Stomach (tissue), 4 donors: Measurements from ENCODE around the gene RBMS1.

ENCODE experiments used
- CTCF ChIP-seq, 7 experiments: fragments of 450-650 bp in 4 of 7; fragments of 200-600 bp in 3 of 7; sonication (generic) in 3 of 7; IDR thresholded peaks; one replicate each; pipeline ENCODE4 v1.5.1; 2016 to 2019; ENCODE audit warnings: antibody characterized with exemption in 7 of 7, control low read depth in 2 of 7, mild to moderate bottlenecking in 1 of 7
- POLR2A ChIP-seq, 4 donors: fragments of 450-650 bp; IDR thresholded peaks; one replicate each; pipeline ENCODE4 v1.6.1; 2016; ENCODE audit warnings: antibody characterized with exemption in 4 of 4, control low read depth in 2 of 4, mild to moderate bottlenecking in 1 of 4, moderate library complexity in 1 of 4
- POLR2AphosphoS5 ChIP-seq, 3 donors: sonication (generic); formaldehyde crosslinking; IDR thresholded peaks; one replicate each; pipeline ENCODE4 v1.6.1; 2016; ENCODE audit warnings: antibody characterized with exemption in 3 of 3

DNA sequence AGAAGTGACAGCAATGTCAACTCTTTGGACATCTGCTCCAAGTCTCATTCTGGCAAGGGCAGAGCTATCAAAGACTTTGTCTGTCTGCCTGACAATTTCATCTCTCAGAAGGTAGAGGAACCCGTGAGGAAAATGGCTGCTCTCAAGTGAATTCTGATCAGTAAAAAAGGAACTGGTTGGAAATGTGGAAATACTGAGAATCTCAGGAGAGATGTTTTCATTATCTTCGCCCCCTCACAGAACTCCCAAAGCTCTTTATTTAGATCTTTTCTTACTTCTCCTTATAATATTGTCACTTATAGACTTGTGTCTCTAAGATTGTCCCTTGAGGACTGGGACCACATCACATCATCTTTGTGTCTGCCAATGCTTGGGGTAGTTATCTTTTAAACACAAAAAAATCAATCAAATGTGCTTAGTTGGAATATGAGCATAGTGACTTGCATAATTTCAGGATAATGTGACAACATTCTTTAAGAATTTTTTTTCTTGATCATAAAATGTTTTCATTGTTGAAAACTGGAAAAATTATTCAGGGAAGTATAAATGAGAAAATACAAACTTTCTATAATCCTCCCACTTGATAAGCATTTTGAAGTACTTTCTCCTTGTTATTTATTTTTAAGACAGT, 225.3 kb downstream of the RBMS1 start:
- no peak for TF ChIP-seq POLR2AphosphoS5 (IDR thresholded peaks at IDR 0.05)
- no peak for TF ChIP-seq POLR2A (IDR thresholded peaks at IDR 0.05)
- no peak for TF ChIP-seq CTCF (IDR thresholded peaks at IDR 0.05)
